Testis (tissue), 3 donors: ENCODE measurements around the gene PSME1. TPM values are rescaled to one million over a fixed set of nuclear protein-coding genes. Genes with fewer than 3 reads are reported as not detected.

ENCODE experiments used
- DNase-seq: peaks from one replicate; pipeline ENCODE4 v3.0.0-alpha.2; 2019
- H3K27ac ChIP-seq, 2 donors: fragments of 200-600 bp; sonication (generic); one replicate each; pipeline ENCODE4 v1.5.1; 2019
- H3K27me3 ChIP-seq: fragments of 200-600 bp; sonication (generic); one replicate; pipeline ENCODE4 v1.5.1; 2019
- H3K36me3 ChIP-seq: fragments of 200-600 bp; sonication (generic); one replicate; pipeline ENCODE4 v1.5.1; 2017; ENCODE audit warnings: low read depth; ENCODE audit errors: missing control alignments
- H3K4me1 ChIP-seq: fragments of 200-600 bp; sonication (generic); one replicate; pipeline ENCODE4 v1.5.1; 2019
- H3K4me3 ChIP-seq, 2 donors: fragments of 200-600 bp; sonication (generic); one replicate each; pipeline ENCODE4 v1.5.1; 2017 to 2019
- H3K9me3 ChIP-seq: fragments of 200-600 bp; sonication (generic); one replicate; pipeline ENCODE4 v1.5.1; 2017
- POLR2A ChIP-seq: fragments of 450-650 bp; IDR thresholded peaks from one replicate; pipeline ENCODE4 v1.6.1; 2017; ENCODE audit warnings: antibody characterized with exemption, mild to moderate bottlenecking, moderate library complexity
- WGBS, 2 donors: methylation state at CpG; one replicate each; pipeline ENCODE4 v1.1.5; 2018; 5-methylcytosine and 5-hydroxymethylcytosine counted together
- intact Hi-C: fragments of 100-400 bp; cut with DNase I; formaldehyde crosslinking; loops from one replicate; pipeline ENCODE4 v1.15.1; 2023; ENCODE audit warnings: low total_unique reads
- polyA plus RNA-seq: library from polyadenylated mRNA; stranded (reverse); fragments of 350-450 nt; fragmentation: Illumina TruSeq; extraction: RNeasy Lipid Tissue Mini Kit (QIAGEN cat#74804); gene quantifications from one replicate; pipeline ENCODE4 v1.2.3, GENCODE V29; 2014; ENCODE audit warnings: low read depth, low replicate concordance; ENCODE audit not compliant: insufficient read depth
- total RNA-seq, 2 donors: library from RNA; depleted of rRNA; stranded (reverse); fragments of >200 nt; gene quantifications; one replicate each; pipeline ENCODE4 v1.2.3, GENCODE V29; 2016
- TF ChIP-seq, protein P1 (sequence below), 3 experiments: fragments of 450-650 bp in 2 of 3; fragments of 200-600 bp in 1 of 3; sonication (generic) in 1 of 3; IDR thresholded peaks; one replicate each; pipeline ENCODE4 v1.5.1; 2016 to 2019; ENCODE audit warnings: antibody characterized with exemption in 3 of 3, mild to moderate bottlenecking in 2 of 3, moderate library complexity in 1 of 3

The PSME1 gene
- total and polyA plus RNA-seq, 3 donors from 2014 or later = 43.3 to 101 (median 63.9) TPM

DNA sequence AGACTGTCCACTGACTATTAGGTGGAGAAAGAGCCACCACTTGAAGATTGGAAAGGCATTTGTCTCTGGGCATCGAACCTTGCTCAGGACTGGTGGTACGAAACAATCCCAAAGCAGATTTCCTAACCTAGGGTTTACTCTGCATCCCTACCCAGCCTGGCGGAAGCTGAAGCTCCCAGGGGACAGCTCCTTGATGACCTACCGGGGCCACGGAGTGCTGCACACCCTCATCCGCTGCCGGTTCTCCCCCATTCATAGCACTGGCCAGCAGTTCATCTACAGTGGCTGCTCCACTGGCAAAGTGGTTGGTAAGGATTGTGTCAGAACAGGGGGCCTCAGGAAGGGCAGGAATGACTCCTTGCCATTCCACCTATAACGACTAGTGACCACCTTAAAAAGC, 14.8 kb upstream of the PSME1 start:
- WGBS, 2 donors = 93 to 97% methylated on average over 8 of the region's 8 CpGs

DNA sequence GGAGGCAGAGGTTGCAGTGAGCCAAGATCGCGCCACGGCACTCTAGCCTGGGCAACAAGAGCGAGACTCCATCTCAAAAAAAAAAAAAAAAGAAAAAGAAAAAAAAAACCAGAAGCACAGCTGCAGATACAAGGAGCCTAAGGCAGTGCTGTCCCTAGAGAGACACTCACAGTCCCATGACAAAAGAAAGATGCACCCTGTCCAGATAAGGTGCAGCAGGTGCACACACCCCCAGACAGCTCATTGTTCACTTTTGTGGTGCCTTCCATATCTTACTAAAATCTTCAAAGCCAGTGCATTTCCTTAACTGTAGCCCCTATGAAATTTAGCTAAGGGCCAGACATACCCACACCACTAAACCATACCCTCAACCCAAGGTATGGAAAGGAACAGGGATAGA, 13.6 kb upstream of the PSME1 start:
- Histone ChIP-seq H3K4me1 (no peaks in the 10 kb centered on the region), H3K36me3 (no peaks in the 10 kb centered on the region), H3K4me3 (no peak overlapping the region), H3K27ac (no peak overlapping the region), H3K27me3 (no peaks in the 10 kb centered on the region), H3K9me3 (no peaks in the 10 kb centered on the region)
- TF ChIP-seq, protein P1, sequence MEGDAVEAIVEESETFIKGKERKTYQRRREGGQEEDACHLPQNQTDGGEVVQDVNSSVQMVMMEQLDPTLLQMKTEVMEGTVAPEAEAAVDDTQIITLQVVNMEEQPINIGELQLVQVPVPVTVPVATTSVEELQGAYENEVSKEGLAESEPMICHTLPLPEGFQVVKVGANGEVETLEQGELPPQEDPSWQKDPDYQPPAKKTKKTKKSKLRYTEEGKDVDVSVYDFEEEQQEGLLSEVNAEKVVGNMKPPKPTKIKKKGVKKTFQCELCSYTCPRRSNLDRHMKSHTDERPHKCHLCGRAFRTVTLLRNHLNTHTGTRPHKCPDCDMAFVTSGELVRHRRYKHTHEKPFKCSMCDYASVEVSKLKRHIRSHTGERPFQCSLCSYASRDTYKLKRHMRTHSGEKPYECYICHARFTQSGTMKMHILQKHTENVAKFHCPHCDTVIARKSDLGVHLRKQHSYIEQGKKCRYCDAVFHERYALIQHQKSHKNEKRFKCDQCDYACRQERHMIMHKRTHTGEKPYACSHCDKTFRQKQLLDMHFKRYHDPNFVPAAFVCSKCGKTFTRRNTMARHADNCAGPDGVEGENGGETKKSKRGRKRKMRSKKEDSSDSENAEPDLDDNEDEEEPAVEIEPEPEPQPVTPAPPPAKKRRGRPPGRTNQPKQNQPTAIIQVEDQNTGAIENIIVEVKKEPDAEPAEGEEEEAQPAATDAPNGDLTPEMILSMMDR (IDR thresholded peaks at IDR 0.05) = no peak
- TF ChIP-seq POLR2A = no peak
- DNase-seq = no peak
- intact Hi-C loops = no loop called here
- 97 to 100% methylated on average over 4 of the region's 4 CpGs for WGBS, 2 donors

More for the DNA sequence above, 14.8 kb upstream of the PSME1 start:
- intact Hi-C loops = no loop called here
- H3K4me1 ChIP-seq = no peaks in the 10 kb centered on the region
- H3K9me3 ChIP-seq = no peaks in the 10 kb centered on the region
- H3K4me3 ChIP-seq = no peak overlapping the region
- DNase-seq = no peak
- H3K27me3 ChIP-seq = no peaks in the 10 kb centered on the region
- TF ChIP-seq, protein P1 (IDR thresholded peaks at IDR 0.05) = no peak
- TF ChIP-seq POLR2A = no peak
- no peaks in the 10 kb centered on the region for H3K36me3 ChIP-seq
- H3K27ac ChIP-seq = no peak overlapping the region

DNA sequence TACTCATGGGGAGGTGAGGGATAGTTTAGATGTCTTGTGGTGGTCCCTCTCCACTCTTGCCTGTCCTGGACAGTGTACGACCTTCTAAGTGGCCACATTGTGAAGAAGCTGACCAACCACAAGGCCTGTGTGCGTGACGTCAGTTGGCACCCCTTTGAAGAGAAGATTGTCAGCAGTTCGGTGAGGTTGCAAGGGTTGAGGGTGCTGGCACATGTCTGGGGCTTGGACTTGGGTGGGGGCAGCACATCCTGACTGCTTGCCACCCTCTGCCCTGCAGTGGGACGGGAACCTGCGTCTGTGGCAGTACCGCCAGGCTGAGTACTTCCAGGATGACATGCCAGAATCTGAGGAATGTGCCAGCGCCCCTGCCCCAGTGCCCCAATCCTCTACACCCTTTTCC, 13.1 kb upstream of the PSME1 start:
- TF ChIP-seq POLR2A = no peak
- TF ChIP-seq, protein P1 (IDR thresholded peaks at IDR 0.05) = no peak
- H3K27ac ChIP-seq = no peak overlapping the region
- intact Hi-C loops = no loop called here
- no peak overlapping the region for H3K4me3 ChIP-seq
- no peaks in the 10 kb centered on the region for H3K27me3 ChIP-seq
- H3K9me3 ChIP-seq = no peaks in the 10 kb centered on the region
- no peaks in the 10 kb centered on the region for H3K36me3 ChIP-seq
- DNase-seq = no peak
- WGBS, 2 donors = 93 to 99% methylated on average over 5 to 8 of the region's 8 CpGs
- no peaks in the 10 kb centered on the region for H3K4me1 ChIP-seq

DNA sequence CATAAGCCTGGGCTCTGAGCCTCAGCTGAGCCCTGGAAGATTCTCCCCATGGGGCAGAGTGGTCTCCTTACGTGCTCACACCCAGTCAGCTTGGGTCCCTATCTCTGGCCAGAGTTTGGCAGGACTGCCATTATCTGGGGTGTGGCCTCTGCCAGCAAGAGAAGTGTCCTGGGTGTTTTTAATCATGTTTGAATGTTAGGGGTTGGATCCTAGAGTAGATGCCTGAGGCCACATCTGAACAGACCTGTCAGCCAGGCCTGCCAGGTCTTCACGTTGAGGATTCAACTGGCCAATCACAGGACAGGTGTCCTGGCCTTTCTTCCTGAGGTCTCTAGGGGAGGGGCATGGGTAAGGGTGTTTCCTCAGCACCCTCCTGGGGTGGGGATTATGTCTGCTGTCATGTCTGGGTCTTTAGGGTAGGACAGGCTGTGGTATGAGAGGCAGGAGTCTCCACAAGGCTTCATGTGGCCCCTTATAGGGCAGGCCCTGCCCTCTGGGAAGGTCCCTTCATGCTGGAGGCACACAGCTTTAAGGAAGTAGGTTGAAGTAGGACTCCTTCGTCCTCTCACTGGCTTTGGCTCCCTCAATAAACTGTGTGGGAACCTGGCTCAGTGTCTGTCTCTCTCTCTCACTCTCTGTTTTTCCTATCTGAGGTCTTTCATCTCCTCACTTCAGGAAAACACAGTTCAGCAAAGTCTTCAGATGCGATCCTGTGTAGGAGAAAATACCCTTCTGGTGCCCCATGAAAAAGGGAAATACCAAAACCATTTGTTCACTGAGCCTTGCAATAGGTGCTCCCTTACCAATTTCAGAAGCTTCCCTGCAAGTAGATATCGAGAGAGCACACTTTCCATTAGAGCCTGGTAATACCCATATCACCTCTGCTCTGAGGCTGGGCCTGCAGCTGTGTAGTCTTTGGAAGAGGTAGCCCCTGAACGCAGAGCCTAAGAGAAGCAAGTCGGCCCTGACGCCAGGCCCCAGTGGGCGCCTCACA, 12.3 kb upstream of the PSME1 start:
- no peaks in the 10 kb centered on the region for H3K36me3 ChIP-seq
- intact Hi-C loops = no loop called here
- DNase-seq = no peak
- H3K4me3 ChIP-seq = no peak overlapping the region
- no peak overlapping the region for H3K27ac ChIP-seq
- WGBS, 2 donors = 84 to 91% methylated on average over 9 of the region's 9 CpGs
- no peaks in the 10 kb centered on the region for H3K4me1 ChIP-seq
- TF ChIP-seq, protein P1 (IDR thresholded peaks at IDR 0.05) = no peak
- no peak for TF ChIP-seq POLR2A
- H3K9me3 ChIP-seq = no peaks in the 10 kb centered on the region
- H3K27me3 ChIP-seq = no peaks in the 10 kb centered on the region
